Mammary epithelial cell (primary cell): Measurements from ENCODE around the gene LRCH1.

ENCODE experiments used
- CTCF ChIP-seq, 2 donors: IDR thresholded peaks in 1 of 2; conservative IDR thresholded peaks in 1 of 2; 2 replicates each; pipeline ENCODE4 v1.5.1; 2011 to 2012; ENCODE audit warnings: inconsistent platforms in 2 of 2, low read length in 2 of 2, mild to moderate bottlenecking in 2 of 2, control low read depth in 1 of 2, low read depth in 1 of 2; ENCODE audit not compliant: insufficient read depth in 1 of 2; ENCODE audit errors: extremely low read depth in 1 of 2
- EZH2 ChIP-seq: IDR thresholded peaks from 2 replicates; pipeline ENCODE4 v1.6.1; 2012; ENCODE audit warnings: low read length, inconsistent platforms, borderline replicate concordance

GRCh38 chr13:46698910-46699460 is 146.0 kb downstream of the LRCH1 start:
- TF ChIP-seq CTCF (conservative IDR thresholded peaks at IDR 0.05 in 1 of 2, IDR thresholded peaks at IDR 0.05 in 1 of 2; ENCODE audit: extremely low read depth in 1 of 2, insufficient read depth in 1 of 2, low read depth in 1 of 2, low read length in 2 of 2) (no peak), EZH2 (no peak)
